IPS-11a (cell line): ENCODE measurements around the gene HCN3.

Experiments
- H3K4me3 ChIP-seq: one replicate; pipeline ENCODE4 v1.5.1; 2013; ENCODE audit warnings: low read depth, low read length, control low read depth

HCN3 gene

DNA sequence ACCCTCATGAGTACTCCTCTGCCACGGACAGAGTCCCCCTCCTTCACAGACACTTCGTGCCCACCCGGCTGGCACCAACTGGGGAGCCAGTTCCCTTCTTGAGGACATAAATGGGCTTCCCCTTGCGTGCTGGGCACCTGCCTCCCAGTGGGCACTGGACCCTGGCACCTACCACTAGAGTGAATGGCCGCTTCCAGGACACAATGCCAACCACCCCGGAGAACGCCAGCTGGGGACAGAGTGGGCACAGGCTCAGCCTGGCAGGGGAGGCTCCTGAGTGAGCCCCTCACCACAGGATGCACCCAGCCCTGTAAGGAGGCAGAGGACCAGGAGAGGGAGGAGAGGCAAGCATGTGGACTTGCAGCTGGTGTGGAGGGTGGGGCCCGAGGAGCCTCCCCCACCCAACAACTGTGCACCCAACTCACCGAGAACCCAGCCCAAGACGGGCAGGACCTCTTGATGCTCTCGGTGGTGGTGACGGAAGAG, 23.0 kb upstream of the HCN3 start:
- no peak overlapping the region for H3K4me3 ChIP-seq

DNA sequence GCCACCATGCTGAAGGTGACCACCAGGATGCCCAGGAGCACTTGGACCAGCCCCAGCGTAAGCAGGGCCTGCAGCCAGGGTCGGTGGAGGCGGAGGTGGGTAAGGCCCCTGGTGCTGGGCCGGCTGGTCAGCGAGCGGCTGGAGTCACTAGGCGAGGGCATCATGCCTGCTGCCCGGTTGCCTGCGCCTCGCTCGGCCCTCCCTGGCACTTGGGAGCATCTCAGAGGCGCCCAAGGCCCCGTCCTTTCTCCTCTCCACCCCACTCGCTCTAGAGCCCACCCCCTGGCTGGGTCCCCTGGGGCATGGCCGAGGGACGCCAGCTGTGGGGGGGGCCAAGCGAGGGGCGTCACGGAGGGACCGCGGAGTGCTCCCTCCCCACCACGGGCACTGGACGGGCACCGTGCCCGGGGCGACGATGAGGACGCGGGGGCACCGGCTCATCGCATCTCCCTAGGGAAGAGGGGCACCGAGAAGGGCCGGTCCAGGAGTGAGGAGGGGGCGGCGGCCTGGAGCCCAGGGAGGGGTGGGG, 22.5 kb upstream of the HCN3 start:
- H3K4me3 ChIP-seq = peak overlapping the region; percentile 67

DNA sequence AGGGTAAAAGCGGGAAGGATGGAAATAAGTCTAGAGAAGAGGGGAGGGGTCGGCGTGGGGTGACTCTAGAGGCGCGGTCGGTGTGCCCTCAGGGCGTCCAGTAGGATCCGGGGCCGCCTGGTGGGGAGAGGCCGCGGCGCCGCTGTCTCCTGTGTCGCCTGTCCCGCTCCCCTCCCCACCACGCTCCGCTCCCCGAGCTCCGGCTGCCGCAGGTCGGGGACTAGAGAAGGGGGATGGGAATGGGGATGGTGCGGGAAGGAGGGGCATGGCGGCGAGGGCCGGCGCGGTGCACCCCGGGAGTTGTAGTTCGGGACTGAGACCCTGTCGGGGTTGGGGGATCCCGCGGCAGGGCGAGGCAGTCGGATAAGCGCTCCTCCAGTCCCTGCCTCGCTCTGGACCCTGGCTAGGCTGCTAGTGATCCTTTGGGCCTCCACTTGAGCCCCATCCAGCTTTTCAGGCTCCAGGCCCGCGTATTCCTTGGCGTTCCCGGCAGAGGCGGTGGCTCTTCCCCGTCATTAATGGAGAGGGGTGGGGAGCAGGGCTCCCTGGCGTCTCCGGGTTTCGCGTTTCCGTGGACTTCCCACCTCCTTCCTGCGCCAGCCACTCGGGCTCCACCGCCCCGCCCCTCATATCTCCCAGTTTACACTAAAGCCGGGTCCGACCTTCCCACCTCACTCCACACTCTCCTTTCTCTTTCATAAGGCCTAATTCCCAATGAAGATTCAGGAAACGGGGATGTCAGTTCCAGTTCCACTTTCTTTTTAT, 21.8 kb upstream of the HCN3 start, which contains the start of gene ENTREP3:
ENTREP3 (minus strand) TSS at position 241 of the 765 bp plus-strand sequence. CDS start 606 bp downstream, outside the sequence.
- H3K4me3 ChIP-seq = peak within 1 kb of the TSS; percentile 67

DNA sequence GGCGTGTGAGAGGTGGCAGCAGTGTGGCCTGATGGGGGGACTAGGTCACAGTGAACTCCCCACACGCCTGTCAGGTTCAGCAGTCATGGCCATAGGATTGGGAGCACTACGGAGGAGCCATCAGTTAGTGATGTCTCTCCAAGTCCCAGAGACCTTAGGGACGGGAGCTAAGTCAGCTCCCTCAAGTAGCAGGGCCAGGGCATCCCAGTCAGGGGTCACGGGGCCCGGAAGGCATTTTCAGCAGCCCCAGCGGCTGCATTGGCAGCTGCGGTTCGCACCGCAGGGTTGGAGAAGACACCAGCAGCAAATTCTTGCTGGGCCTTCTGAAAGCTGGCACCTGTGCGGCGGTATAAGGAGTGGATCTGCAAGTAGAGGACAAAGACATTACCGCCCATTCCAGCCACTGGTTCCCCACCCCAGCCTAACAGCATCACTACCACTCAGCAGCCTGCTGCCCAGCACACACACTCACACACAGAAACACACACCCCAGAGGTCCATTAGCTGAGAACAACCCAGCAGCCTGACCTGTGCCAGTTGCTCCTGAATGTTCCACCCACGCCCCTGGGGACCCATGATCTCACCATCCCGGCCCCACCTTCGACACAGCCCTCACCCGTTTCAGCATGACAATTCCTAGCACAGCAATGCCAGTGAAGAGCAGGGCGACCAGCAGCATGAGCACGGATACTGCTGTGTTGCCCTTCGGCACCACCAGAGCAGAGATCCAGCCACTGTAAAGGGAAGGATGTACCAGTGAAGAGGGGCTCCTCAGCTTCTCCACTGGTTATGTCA, 21.0 kb upstream of the HCN3 start:
- no peak overlapping the region for H3K4me3 ChIP-seq

DNA sequence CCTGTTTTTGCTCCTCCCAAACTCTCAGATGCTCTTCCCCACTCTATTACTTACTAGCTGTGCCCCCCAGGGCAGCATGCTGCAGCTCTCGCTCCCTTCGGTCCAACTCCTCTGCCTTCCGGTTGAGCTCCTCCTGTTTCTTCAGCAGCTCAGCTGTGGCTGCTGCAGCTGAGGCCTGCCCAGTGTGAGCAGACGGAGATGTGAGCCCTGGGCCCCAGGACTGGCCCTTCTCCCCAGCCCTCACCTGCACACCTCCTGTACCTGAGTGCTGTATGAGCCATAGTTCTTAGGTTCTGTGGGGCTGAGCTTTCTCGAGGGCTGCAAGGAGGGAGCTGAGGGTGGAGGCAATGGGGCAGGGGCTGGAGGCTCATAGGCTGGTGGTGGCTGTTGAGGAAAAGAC, 17.0 kb upstream of the HCN3 start:
- H3K4me3 ChIP-seq = no peak overlapping the region

DNA sequence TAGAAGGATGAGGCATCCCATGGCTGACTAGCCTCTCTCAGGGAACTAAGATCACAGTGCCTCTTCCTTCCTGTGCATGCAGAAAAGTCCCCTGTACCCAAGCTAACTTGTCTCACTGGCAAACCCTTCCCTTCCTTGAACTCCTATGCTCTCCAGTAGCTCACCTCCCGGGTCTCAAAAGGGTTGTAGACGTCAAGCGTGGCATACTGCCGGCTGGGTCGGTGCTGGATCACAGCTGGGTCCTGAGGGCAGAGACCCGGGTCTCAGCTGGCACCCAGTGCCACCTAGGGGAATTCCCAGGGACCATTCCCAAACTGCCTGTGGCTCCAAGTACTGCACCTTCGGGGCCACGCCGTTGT, 15.8 kb upstream of the HCN3 start:
- H3K4me3 ChIP-seq = peak overlapping the region; percentile 84

DNA sequence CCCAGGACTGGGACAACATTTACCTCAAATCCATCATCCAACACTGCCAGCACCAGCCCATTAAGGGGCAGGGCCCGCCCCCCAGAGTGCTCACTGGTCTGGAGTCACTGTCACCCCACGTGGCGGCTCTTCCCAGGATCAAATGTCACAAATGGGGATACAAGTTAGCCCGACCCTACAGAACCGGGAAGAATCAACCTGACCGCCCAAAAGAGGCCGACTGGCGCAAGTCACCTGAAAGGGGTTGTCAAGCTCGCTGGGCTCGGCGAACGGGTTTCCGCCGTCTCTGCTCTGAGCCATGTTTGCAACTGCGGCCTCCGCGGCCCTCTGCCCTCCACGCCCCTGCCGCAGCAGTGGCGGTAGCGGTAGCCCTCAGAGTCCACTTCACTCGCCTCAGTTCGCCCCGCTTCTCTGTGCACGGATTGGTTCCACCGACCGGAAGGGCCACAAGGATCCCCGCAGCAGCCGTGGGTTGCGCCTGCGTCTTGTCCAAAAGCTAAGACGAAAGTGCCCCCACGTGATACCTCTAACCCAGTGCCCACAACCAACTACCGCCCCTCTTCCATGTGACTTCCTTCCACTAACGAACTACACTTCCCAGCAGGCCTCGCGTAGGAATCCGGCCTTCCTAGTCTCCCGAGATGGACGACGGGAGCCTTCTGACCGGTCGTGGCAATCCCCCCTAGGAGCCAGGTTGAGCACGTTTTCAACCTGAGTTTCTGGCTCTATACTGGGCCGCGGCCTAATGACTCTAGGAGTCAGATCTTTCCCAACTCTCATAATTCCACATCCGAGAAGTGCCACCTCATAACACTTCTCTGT, 15.2 kb upstream of the HCN3 start, which contains the start of gene SCAMP3:
SCAMP3 (minus strand) TSS at position 509 of the 822 bp plus-strand sequence; CDS start at position 300, 209 bp downstream.
- peak within 1 kb of the TSS; percentile 84 for H3K4me3 ChIP-seq

DNA sequence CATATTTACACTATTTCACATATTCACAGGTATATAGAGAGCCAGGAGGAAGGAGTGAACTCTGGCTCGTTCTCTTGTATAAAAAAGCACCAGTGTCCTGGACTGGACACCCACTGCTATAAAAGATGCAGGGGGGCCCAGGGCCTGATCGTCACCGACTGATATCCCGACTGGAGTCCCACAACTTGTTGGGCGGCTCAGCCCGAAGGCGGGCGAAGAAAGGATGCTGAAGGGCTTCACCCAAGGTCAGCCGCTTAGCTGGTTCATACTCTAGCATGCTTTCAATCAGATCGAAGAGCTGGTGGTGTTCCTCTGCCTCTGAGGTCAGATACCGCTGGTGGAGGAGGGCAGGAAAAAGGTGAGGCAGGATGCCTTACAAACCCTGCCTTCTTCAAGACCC, 14.2 kb upstream of the HCN3 start:
- H3K4me3 ChIP-seq = no peak overlapping the region

DNA sequence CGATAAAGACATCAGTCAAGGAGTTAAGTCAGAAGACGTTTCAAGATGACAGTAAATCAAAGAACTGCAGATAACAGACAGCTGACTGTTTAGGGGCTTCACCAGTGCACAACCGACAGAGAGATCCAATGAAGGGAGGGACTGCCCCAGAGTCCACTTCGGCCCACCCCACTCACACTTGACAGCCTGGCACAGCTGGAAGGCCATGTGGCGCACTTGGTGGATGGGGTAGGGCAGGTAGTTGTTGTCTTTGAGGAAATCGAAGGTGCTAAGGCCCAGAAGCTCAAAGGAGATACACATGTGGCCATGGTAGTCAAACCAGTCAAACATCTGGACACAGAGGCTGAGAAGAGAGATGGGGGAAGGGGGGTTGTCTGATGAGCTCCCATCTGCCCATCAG, 10.7 kb upstream of the HCN3 start:
- H3K4me3 ChIP-seq = no peak overlapping the region

DNA sequence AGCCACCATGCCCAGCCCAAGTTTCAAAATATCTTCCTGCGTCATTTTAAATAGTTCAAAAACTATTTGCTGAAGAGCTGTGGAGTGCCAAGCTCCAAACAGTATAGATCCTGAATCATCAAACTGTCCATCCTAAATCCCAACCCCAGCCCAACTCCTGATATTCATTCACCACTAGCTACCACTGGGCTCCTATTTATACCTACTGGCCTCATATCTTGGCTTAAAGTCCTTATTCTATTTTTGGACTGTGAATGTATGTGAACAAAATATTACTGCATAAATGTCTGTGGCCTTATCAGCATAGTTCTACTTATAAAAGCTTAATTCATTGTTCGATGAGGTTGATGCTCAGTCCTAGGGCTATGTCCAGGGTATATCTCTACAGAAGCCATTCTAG, 9.9 kb upstream of the HCN3 start:
- H3K4me3 ChIP-seq = no peak overlapping the region

DNA sequence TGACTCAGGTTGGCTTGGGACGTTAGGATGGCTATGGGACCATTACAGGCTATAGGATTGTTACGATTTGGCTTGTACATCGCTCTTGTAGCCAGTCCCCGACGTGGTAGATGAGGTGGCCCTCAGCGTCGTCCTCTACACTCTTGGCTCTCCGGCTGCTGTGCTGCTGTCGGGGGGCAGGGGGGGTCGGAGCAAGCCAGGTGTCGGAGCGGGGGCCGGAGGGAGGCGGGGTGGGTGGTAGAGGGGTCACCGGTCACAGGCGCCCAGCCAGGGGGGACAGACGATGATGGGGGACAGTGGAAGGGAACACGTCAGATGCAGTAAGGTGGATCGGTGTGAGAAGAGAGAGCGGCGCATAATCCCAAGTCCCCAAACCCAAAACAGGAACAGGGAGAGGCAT, 8.6 kb upstream of the HCN3 start:
- H3K4me3 ChIP-seq = no peak overlapping the region

DNA sequence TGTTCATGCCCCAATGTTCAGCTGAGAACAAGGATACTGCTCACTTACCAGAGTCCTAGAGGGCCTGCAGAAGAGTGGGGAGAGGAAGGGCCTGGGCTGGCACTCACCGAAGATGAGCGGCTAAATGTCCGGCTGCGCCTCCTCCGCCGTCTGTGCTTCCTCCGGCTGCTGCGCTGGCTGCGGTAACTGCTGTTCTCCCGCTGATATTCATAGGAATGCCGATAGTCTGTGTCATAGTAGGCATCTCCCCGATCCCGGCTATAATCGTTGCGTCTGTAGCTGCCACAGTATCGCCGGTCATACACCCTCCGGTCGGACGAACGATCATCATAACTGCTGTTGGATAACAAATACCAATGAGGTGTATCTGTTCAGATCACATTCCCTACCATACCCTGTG, 7.9 kb upstream of the HCN3 start:
- no peak overlapping the region for H3K4me3 ChIP-seq

DNA sequence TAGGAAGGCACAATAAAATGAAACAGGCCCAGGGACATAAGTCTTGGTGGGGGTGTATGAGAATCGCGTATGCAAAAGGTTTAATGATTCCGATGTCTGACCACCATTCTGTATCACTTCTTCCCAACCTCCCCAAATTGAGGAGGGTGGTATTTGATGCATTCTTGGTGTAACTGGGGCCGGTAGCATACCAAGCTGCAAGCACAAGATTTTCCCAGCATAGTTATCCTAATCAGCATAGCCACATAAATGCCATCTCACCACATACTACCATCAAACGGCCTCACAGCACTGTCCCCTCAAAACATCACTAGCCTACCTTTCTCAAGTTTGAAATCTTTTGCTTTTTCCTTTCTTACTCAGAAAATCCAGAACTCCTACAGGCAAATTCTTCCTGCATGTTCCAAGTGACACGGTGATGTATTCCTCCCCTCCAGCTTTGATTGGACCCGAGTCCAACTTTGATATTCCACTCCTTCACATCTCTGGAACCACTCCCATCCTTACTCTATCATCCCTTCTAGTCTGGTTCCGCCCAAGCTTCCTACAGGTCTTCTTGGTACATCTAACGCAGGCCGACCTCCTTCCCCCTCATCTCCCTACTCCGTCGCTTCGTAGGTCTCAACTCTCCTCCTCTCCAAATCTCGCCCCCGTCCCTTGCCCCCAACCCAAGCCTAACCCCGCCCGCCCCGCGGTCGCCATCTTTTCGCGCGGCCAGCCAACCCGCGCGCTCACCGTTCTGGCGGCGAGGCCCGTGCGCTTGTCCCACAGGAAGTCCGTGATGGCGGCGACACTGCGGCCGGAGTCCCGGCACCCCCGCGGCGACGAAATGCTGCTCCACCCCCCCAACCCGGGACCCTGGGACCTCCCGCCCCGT, 4.6 kb upstream of the HCN3 start:
- peak overlapping the region; percentile 89 for H3K4me3 ChIP-seq

DNA sequence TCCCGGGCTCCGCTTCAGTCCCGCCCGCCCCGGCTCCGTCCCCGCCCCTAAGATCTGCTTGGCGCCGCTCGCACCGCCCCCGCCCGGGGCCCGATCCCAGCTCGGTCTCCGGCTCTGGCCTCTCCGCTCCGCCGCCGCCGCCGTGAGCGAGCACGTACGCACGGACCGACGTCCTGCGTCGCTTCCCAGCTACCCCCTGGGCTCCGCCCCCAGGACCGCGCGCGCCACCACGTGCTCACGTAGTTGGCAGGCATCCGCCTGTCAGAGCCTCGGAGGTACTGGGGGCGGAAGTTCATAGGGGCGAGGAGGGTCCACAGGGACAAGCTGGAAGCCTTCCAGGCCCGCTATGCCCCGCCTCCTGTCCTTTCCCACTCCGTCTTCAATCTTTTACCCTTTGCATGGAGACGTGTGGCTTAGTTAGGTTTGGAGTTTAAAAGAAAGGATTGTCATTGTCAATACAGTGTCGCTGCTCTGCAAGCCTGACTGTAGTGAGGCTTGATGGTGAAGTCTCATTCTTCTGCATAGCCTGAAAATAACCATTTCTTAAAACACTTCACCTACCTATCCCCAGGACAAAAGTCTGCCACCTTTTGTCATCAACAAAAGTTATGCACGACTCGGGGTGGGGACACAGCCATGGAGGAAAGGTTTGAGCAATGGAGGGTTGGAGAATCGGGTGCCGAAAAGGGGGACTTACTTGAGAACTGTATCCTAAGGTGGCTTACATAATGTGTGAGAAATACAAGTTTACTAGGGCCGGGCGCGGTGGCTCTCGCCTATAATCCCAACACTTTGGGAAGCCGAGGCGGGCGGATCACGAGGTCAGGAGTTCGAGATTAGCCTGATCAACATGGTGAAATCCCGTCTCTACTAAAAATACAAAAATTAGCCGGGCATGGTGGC, 3.7 kb upstream of the HCN3 start, which contains the start of gene CLK2:
CLK2 (minus strand) TSS at position 162 of the 903 bp plus-strand sequence. CDS start 2,527 bp downstream, outside the sequence.
- H3K4me3 ChIP-seq = peak within 1 kb of the TSS; percentile 89

DNA sequence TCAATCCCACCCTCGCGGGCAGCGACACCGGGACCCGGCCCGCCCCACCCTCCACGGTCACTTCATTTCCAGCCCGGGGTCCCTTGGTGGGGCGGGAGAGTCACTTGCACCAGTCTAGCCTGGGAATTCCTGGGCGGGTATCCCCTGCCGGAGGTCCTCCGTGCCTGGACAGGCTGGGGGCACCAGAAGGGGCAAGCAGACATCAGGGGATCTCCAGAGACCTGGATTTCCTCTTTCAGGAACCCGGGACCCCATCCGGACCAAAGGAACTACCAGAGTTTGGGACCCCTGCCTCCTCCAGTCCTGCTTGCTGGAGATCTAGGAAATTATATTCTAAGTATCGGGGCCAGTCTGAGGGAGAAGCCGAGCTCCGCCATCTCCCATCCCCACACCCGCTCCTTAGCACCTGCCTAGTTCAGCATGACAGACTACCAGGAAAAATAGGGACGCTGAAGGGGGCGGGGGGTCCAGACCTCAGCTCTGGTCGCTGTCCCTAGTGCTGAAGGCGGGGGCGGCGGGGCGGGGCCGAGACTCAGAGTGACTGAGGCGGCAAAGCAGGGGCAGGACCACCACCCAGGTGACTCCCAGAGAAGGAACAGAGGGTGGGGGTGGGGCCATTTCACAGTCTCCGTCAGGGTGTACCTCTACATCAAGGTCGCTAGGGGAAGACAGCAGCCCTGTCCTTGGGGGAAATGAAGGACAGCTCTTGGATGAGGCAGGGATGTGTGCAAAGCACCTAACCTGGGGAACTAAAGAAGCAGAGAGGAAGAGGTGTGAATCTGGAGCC, 832 bp downstream of the HCN3 start:
- H3K4me3 ChIP-seq = peak overlapping the region; percentile 57

DNA sequence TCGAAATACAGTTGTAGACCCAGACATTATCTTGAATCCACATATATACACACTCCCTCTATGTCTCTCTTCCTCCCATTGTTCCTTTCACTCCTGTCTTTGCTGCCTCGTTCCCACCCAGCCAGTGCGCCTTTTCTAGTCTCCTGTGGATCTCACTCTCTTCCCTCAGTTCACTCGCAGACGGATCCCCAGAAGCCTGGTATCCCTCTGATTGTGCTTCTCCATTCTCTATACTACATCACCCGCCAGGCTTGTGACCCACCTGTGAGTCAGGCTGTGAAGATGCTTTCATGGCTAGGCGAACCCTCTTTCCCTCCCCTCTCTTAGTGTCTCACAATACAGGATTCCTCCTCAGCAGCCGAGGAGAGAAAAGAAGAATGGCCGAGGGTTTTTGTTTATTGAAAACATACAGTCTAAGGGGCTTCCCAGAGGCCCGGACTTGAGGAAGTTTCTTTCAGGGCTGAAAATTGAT, 1.5 kb downstream of the HCN3 start:
- no peak overlapping the region for H3K4me3 ChIP-seq

DNA sequence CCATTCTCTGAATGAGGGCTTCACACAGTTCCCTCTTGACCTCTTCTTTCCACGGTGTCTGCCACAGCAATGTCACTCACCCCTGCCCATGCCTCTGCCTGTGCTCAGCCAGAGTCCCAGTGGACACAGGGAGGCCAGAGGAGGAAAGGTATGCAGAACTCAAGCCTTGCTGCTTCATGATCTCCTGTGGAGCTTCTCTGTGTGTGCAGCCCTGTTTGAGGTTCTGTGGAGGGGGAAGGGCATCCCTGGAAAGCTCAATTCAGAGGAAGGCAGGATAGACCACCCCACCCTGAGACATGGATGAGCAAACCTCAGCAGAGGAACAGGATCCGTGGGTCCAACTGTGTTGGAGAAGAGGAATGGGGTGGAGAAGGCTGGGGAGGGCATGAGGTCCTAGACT, 2.0 kb downstream of the HCN3 start:
- H3K4me3 ChIP-seq = no peak overlapping the region
